Stimulated activated CD8-positive, alpha-beta memory T cell treated with anti-CD3 and anti-CD28 coated beads, Interleukin-2, amount 100 ng/mL, for 1 hour (primary cell): ENCODE data around the gene C1QC.
"Not testable (repeated sequence)": the region's sequence is repeated elsewhere in the genome, so short reads cannot be mapped to it uniquely, and the experiment has no call there.

Source experiments
- DNase-seq, 2 donors: peaks; one replicate each; pipeline ENCODE4 v3.0.0-alpha.2; 2020; ENCODE audit warnings: low read depth in 2 of 2

The C1QC gene

GRCh38 chr1:22650089-22650693, 6.8 kb downstream of the C1QC start:
- no peak for DNase-seq

GRCh38 chr1:22651941-22652856, 8.8 kb downstream of the C1QC start:
- DNase-seq: no peak

GRCh38 chr1:22652881-22653316, 9.5 kb downstream of the C1QC start, which contains the start of gene C1QB:
TSS of gene C1QB (plus strand) at chr1:22653236. CDS start at chr1:22659463, 6,227 bp downstream.
- no peak for DNase-seq

- DNase-seq: no peak
These were observed 11.3 kb downstream of the C1QC start for GRCh38 chr1:22654692-22655091.

- no peak for DNase-seq
These were observed 15.1 kb downstream of the C1QC start for GRCh38 chr1:22658385-22659163.

GRCh38 chr1:22660716-22661241, 17.3 kb downstream of the C1QC start:
- DNase-seq: no peak

- DNase-seq: no peak
These were observed 18.4 kb downstream of the C1QC start for GRCh38 chr1:22661880-22662279.

- no peak for DNase-seq
These were observed 18.9 kb downstream of the C1QC start for GRCh38 chr1:22662318-22662717.

- DNase-seq: no peak
These were observed 19.6 kb downstream of the C1QC start for GRCh38 chr1:22662986-22663408.

GRCh38 chr1:22665752-22666151, 22.3 kb downstream of the C1QC start:
- no peak for DNase-seq

GRCh38 chr1:22666412-22666811, 23.0 kb downstream of the C1QC start:
- DNase-seq: no peak

- not testable (repeated sequence) for DNase-seq
These were observed 25.4 kb downstream of the C1QC start for GRCh38 chr1:22668840-22669239.

- no peak for DNase-seq
These were observed 27.0 kb downstream of the C1QC start for GRCh38 chr1:22670352-22670975.

GRCh38 chr1:22671999-22672398, 28.6 kb downstream of the C1QC start:
- DNase-seq: no peak

- no peak for DNase-seq
These were observed 30.3 kb downstream of the C1QC start for GRCh38 chr1:22673486-22674409.

GRCh38 chr1:22674410-22674749, 30.9 kb downstream of the C1QC start:
- DNase-seq: no peak

- DNase-seq: not testable (repeated sequence)
These were observed 32.7 kb downstream of the C1QC start for GRCh38 chr1:22676151-22676550.

GRCh38 chr1:22676916-22677583, 33.6 kb downstream of the C1QC start:
- no peak for DNase-seq

GRCh38 chr1:22677931-22678896, 34.8 kb downstream of the C1QC start:
- no peak for DNase-seq
